NCI-H524 (cell line): Measurements from ENCODE around the gene ATP6V0B.
A peak's percentile ranks its signal among the peaks of the same experiment; 100 is the strongest.

Experiments used
- DNase-seq, 2 experiments: peaks; one replicate each; lab custom pipeline; 2025; lab: John Stamatoyannopoulos, UW

The ATP6V0B gene

DNA sequence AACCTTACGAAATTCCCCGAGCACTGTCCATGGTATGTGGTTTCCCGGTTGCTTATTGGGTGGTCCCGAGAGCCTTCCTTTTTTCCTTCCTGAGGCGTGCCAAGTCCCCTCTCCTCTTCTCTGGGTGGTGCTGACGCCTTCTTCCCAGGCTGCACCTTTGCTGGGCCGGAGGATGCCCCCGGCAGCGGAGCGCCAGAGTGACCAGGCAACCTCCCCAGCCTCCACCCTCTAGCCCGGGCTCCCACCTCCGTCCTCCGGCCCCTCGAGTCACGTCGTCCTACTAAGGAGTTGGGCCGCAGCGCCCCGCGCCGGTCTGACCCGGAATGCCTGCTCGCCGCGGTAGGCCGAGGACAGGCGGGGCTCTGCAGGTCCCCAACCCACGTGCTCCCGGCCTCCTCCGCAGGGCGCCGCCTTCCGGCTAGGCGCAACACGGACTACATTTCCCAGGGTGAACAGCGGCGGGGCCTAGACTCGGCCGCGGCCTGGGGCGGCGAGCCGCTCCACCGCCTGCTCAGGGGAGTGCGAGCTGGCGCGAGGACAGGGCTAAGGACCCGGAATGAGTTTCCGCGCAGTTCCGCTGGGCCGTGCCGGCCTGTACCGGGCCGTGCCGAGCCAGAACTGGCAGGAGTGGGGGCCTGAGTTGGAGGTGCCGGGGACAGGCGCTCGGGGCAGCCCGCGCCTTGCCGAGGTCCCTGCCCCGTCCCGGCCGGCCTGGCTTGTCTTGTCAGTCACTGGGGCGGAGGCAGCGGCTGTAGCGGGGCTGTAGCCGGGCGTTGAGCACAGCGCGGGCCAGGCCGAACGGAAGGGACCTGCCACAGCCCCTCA is 28.3 kb upstream of the ATP6V0B start, which contains the start of gene IPO13:
IPO13 (plus strand) TSS at position 715 of the 825 bp plus-strand sequence. CDS start 651 bp downstream, outside the sequence.
- DNase-seq, result peak; percentile 93 to 95

- no peak for DNase-seq
Measured at GRCh38 chr1:43947061-43947873, 27.5 kb upstream of the ATP6V0B start.

GRCh38 chr1:43947874-43948437 is 26.8 kb upstream of the ATP6V0B start:
- DNase-seq, result peak in 1 of 2 experiments; percentile 24

- DNase-seq, result peak; percentile 7 to 70
Measured at GRCh38 chr1:43949678-43950077, 25.1 kb upstream of the ATP6V0B start.

- peak in 1 of 2 experiments; percentile 29 for DNase-seq
Measured at GRCh38 chr1:43951021-43951985, 23.5 kb upstream of the ATP6V0B start.

DNA sequence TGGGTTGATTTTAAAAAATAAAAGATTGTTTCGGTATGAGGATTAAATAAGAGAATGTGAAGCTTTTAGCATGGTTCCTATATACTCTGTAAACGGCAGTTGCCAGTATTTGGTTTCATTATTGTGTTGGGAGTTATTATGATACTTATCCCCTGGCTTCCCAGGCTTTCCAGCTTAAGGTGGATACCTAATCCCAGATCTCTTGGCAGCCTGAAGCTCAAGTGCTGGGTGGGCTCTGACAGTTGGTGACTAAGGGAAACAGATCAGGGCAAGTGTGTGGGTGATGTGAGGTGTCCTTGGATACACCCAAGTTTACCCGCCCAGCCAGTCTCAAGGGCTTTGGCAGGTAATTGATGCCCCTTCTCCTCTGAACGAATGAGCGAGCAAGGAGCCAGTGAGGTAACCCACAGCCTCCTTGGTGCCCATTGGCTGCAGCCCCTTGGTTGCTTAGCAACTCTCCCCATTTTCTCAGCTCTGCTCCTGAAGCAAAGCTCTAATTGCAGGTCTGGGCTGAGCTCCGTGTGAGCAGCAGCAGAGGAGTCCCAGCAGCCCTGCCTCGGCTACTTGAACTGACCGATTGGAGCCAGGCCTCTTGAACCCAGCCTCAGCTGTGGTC is 21.9 kb upstream of the ATP6V0B start:
- DNase-seq, result peak; percentile 95 to 99

DNA sequence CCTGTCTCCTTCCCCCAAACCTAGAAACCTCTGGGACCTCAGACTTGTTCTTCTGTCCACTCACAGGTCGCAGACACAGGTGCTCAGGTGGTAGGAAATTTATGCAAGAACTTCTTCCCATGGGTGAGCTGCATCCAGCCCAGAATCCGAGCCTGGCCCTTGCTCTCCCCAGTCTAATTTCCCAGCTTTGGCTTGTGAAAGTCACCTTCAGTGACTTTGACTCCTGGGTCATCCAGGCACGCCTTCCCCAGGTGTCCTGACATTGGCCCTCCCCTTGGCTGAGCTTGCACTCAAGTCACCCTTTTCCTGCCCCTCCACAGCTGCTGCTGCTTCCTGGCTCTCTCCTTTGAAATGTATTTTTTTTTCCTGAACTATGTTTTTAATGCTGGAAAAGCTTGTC is 21.4 kb upstream of the ATP6V0B start:
- DNase-seq, result no peak

DNA sequence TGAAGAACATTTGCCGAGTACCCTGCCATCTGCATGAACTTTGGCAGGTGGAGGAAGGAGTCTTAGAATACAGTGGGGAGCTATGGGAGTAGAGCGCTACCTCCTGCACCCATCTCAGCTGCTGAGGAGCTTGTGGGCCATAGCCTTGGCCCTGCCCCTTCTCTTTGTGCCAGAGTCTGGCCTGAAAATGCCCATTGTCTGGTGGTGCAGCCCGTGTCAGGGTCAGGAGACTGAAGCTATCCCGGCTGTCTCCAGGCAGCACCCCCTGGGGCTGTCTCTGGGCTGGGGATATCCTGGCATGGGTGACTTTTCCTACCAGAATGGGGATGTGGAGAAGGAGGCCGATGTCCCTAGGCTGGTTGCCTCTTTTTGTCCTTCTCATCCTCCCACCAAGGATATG is 20.7 kb upstream of the ATP6V0B start:
- no peak for DNase-seq

DNA sequence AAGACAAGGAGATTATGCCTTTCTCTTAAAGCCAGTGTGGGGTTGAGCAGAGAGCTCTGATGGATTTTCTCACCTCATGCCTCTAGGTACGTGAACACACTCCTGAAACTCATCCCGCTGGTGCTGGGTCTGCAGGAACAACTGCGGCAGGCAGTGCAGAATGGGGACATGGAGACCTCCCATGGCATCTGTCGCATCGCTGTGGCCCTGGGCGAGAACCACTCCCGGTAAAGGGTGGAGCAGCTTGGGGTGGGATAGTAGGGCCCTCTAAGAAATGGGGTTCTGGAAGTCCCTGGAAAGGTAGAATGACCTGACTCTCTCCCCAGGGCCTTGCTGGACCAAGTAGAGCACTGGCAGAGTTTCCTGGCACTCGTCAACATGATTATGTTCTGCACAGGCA is 18.5 kb upstream of the ATP6V0B start:
- DNase-seq, result no peak

- DNase-seq, result no peak
Measured at GRCh38 chr1:43957407-43958040, 17.2 kb upstream of the ATP6V0B start.

DNA sequence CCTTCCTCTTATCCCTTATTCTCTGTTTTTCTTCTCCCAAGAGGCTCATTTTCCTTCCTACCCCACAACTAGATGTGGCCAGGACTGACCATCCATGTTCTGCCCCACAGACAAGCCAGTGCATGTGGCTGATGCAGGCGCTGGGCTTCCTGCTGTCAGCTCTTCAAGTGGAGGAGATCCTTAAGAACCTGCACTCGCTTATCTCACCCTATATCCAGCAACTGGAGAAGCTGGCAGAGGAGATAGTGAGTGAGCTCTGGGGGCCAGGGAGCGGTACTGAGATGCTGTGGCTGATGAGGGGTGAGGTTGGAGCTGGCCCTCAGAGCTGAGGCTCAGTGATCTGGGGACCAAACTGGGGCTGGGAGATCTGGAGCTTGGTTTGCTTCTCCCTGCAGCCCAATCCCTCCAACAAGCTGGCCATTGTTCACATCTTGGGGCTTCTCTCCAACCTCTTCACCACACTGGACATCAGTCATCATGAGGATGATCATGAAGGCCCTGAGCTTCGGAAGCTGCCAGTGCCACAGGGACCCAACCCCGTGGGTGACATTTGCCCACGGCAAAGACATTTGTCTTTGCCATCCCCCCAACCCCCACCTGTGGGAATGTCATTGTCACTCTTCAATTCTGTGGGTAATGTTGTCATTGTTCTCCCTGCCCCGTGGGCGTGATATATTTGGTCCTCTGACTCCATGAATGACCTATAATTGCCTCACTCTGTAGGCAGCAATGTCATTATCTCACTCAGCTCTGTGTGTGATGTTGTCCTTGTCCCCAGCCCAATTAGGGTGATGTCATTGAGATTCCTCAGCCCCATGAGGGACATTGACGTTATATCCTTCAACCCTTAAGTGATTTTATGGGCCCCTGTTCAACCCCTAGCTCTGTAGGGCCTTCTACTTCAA is 16.2 kb upstream of the ATP6V0B start:
- DNase-seq, result no peak

DNA sequence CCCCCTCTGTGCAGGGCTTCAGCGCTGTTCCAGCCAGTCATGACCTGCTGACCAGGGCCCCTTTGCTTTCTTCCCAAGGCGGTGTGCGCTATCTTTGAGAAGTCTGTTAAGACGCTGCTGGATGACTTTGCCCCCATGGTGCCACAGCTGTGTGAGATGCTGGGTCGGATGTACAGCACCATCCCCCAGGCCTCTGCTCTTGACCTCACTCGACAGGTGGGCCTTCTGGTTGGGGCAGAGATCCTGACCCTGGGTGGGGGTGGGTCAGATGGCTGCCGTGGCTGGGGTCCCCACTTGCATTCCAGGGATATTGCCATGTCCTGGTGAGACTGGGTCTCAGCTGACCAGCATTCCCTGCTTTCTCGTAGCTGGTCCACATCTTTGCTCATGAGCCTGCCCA is 14.0 kb upstream of the ATP6V0B start:
- no peak for DNase-seq

GRCh38 chr1:43961692-43962091 is 13.1 kb upstream of the ATP6V0B start:
- DNase-seq, result no peak

GRCh38 chr1:43962324-43962723 is 12.4 kb upstream of the ATP6V0B start:
- DNase-seq, result no peak

DNA sequence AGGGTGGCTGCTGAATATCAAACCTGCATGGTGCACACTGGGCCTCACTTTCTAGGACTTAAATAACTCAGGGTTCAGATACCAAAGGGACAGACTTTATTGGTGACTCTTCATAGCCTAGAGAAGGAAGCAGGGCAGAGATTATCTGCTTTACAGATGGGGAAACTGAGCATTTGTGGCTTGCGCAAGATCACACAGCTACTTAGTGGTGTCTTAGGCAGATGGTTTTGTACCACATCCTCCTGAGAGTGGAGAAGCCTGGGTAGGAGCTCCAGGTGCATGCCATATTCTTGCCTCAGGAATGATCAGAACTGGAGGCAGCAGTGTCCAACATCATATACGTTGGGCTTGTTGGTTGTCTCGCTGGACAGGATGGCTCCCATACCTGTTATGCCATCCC is 11.8 kb upstream of the ATP6V0B start:
- no peak for DNase-seq

GRCh38 chr1:43963890-43964289 is 10.9 kb upstream of the ATP6V0B start:
- DNase-seq, result no peak

DNA sequence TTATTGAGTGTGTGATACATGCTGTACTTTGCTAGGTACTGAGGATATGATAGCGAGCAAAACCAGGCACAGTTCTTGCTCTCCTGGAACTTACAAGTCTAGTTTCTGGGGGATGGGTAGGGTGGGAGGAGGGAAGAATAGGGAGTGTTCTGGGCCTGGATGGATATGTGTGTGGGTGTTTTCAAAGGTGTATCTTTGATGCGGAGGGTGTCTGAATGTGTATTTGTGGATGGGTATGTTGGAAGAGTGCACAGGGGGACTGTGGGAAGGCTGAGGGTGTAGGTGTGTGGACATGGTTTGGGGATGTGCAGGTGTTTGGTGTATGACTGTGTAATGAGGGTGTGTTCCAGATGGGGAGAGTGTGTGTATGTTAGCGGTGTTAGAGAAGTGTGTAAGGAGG is 9.4 kb upstream of the ATP6V0B start:
- DNase-seq, result no peak

DNA sequence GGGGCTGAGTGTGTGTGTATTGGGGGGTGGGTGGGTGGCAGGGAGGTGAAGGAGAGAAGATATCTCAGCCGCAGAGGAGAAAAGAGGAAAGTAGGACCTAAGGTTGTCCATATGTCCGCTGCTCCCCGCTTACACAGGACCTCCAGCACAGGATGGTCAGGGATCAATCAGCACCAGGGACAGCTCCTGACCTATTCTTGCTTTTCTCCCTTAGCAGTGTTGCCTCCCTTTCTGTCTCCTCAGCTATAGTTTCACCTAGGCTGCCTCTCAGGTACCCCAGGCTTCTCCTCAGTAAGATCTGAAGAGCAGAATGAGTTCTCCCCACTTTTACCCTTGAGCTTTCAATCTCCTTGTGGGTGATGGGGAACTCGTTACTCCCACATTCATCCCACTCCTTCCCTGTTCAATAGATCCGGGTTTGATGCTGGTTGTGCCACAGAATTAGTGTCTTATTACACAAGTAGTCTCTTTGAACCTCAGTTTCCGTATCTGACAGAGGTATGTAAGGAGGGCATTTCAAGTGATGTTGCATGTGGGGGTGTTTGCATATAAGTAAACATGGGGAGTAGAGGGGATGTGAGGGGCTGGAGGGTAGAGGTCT is 6.3 kb upstream of the ATP6V0B start:
- DNase-seq, result no peak

DNA sequence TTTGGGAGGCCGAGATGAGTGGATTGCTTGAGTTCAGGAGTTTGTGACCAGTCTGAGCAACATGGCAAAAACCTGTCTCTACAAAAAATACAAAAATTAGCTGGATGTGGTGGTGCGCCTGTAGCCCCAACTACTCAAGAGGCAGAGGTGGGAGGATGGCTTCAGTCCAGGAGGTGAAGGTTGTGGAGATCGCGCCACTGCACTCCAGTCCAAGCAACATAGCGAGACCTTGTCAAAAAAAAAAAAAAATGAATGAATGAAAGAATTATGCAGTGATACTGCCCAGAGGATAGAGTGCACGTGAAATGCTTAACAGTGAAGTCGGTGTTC is 5.4 kb upstream of the ATP6V0B start:
- no peak for DNase-seq
